IPS-11a (cell line): ENCODE results near the gene GDPD4.
"Not testable (repeated sequence)": the region's sequence is repeated elsewhere in the genome, so short reads cannot be mapped to it uniquely, and the experiment has no call there.

Experiments
- H3K4me3 ChIP-seq: one replicate; pipeline ENCODE4 v1.5.1; 2013; ENCODE audit warnings: low read depth, low read length, control low read depth

Gene GDPD4

GRCh38 chr11:77301510-77301909 is at the start of gene GDPD4:
GDPD4 (minus strand) TSS chr11:77301686; CDS start chr11:77285137, 16,549 bp downstream.
- H3K4me3 ChIP-seq, result no peak within 1 kb of the TSS

GRCh38 chr11:77347948-77348347 is 46.5 kb upstream of the GDPD4 start:
- no peak overlapping the region for H3K4me3 ChIP-seq

- H3K4me3 ChIP-seq, result no peak overlapping the region
These were observed 45.6 kb upstream of the GDPD4 start for GRCh38 chr11:77346906-77347603.

- no peak overlapping the region for H3K4me3 ChIP-seq
These were observed 44.1 kb upstream of the GDPD4 start for GRCh38 chr11:77345621-77346020.

GRCh38 chr11:77340501-77340900 is 39.0 kb upstream of the GDPD4 start:
- no peak overlapping the region for H3K4me3 ChIP-seq

GRCh38 chr11:77332259-77332658 is 30.8 kb upstream of the GDPD4 start:
- no peak overlapping the region for H3K4me3 ChIP-seq

- no peak overlapping the region for H3K4me3 ChIP-seq
These were observed 23.7 kb upstream of the GDPD4 start for GRCh38 chr11:77325159-77325558.

GRCh38 chr11:77324508-77324907 is 23.0 kb upstream of the GDPD4 start:
- no peak overlapping the region for H3K4me3 ChIP-seq

GRCh38 chr11:77322926-77323590 is 21.6 kb upstream of the GDPD4 start:
- no peak overlapping the region for H3K4me3 ChIP-seq

GRCh38 chr11:77322506-77322905 is 21.0 kb upstream of the GDPD4 start:
- H3K4me3 ChIP-seq, result no peak overlapping the region

GRCh38 chr11:77320351-77320750 is 18.9 kb upstream of the GDPD4 start:
- H3K4me3 ChIP-seq, result no peak overlapping the region

GRCh38 chr11:77318600-77318999 is 17.1 kb upstream of the GDPD4 start:
- H3K4me3 ChIP-seq, result no peak overlapping the region

GRCh38 chr11:77316733-77317342 is 15.4 kb upstream of the GDPD4 start:
- H3K4me3 ChIP-seq, result no peak overlapping the region

GRCh38 chr11:77312107-77312506 is 10.6 kb upstream of the GDPD4 start:
- H3K4me3 ChIP-seq, result no peak overlapping the region

GRCh38 chr11:77311701-77312100 is 10.2 kb upstream of the GDPD4 start:
- no peak overlapping the region for H3K4me3 ChIP-seq

- H3K4me3 ChIP-seq, result no peak overlapping the region
These were observed 9.2 kb upstream of the GDPD4 start for GRCh38 chr11:77310721-77311120.

GRCh38 chr11:77309401-77310085 is 8.1 kb upstream of the GDPD4 start:
- no peak overlapping the region for H3K4me3 ChIP-seq

- no peak overlapping the region for H3K4me3 ChIP-seq
These were observed 7.4 kb upstream of the GDPD4 start for GRCh38 chr11:77308838-77309237.

GRCh38 chr11:77303328-77303727 is 1.8 kb upstream of the GDPD4 start:
- H3K4me3 ChIP-seq, result no peak overlapping the region

- no peak overlapping the region for H3K4me3 ChIP-seq
These were observed 1.3 kb upstream of the GDPD4 start for GRCh38 chr11:77302752-77303151.

- H3K4me3 ChIP-seq, result no peak overlapping the region
These were observed 791 bp downstream of the GDPD4 start for GRCh38 chr11:77300695-77301094.

- not testable (repeated sequence) for H3K4me3 ChIP-seq
These were observed 1.5 kb downstream of the GDPD4 start for GRCh38 chr11:77300028-77300427.
